Astrocyte (in vitro differentiated cells and primary cell): ENCODE measurements around the gene IDS.

Source experiments
- CTCF ChIP-seq: IDR thresholded peaks from 2 replicates; pipeline ENCODE4 v1.5.1; 2011; ENCODE audit warnings: low read depth, mild to moderate bottlenecking, inconsistent platforms, low read length, moderate library complexity; ENCODE audit not compliant: insufficient read depth
- EZH2 ChIP-seq: IDR thresholded peaks from 2 replicates; pipeline ENCODE4 v1.6.1; 2012; ENCODE audit warnings: mild to moderate bottlenecking, low read length, inconsistent platforms; ENCODE audit not compliant: insufficient read depth

DNA sequence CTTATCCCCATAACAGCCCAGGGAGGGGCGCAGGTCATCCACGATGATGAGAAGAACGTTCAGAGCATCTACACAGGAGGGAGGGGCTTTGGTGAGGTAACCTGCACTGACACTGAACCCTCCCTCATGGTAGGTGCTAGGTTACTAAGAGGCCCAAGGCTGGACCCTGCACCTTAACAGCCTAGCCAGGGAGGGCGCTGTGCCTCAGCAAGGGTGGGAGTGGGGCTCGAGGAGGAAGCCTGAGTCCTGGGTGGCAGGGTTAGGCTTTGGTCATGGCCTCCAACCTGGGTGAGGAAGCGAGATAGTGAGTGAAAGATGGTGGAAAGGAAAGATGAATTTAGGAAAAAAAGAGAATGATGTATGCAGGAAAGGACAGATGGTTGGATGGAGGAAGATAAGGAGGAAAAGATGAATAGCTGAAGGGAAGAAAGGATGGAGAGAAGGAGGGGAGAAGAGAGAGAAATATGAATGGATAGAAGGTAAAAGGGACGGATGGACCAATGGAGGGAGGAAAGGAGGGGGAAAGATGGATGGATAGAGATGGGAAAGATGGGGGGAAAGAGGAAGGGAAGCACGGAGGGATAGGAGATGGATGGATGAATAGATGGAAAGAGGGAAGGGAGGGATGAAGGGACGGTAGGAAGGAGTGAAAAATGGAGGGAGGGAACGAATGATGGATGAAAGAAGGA, 736 bp downstream of the IDS start:
- TF ChIP-seq CTCF: no peak
- TF ChIP-seq EZH2: no peak
